ENCODE results near the gene IER5L. TPM values are rescaled to one million over a fixed set of nuclear protein-coding genes. Genes with fewer than 3 reads are reported as not detected.
A peak's percentile ranks its signal among the peaks of the same experiment; 100 is the strongest.

IER5L gene
- total and polyA plus RNA-seq, 9 of the 15 experiments (the other 6 are each of a cell fraction or from before 2014, with no cell fraction given), result 0.14 to 11.9 (median 0.52) TPM

GRCh38 chr9:129166623-129167557 lies 11.2 kb downstream of the IER5L start (continued):
- TF ChIP-seq RBBP5 (IDR thresholded peaks at IDR 0.05; ENCODE audit: borderline replicate concordance, insufficient read depth, low read length, poor library complexity, severe bottlenecking) (no peak), NCOA4 (IDR thresholded peaks at IDR 0.05; ENCODE audit: partially characterized antibody) (no peak), ZNF444 (CRISPR knock-in tag; IDR thresholded peaks at IDR 0.05) (no peak; the same call in 1 of the 2 replicates), FOXJ3 (CRISPR knock-in tag; IDR thresholded peaks at IDR 0.05) (no peak), SNRNP70 (optimal IDR thresholded peaks at IDR 0.05; ENCODE audit: low read depth, low read length) (no peak), TRIM28 (IDR thresholded peaks at IDR 0.05) (no peak), RBM25 (IDR thresholded peaks at IDR 0.05; ENCODE audit: low read depth, low read length, severe bottlenecking) (no peak), CHD7 (IDR thresholded peaks at IDR 0.05; ENCODE audit: low read depth, low read length) (no peak), GTF2B (IDR thresholded peaks at IDR 0.05; ENCODE audit: extremely low read depth, insufficient read length) (no peak), ZFX (CRISPR knock-in tag; IDR thresholded peaks at IDR 0.05) (no peak), VEZF1 (CRISPR knock-in tag; IDR thresholded peaks at IDR 0.05) (peak; percentile 80), ATF4 (CRISPR knock-in tag; IDR thresholded peaks at IDR 0.05) (0 out of 2 replicates have a peak, but pooled peaks have one; percentile 17)

Data from K562 (cell line).